Transverse colon (tissue), 3 donors: ENCODE results near the gene JUND.

Source experiments
- CTCF ChIP-seq, 5 experiments: fragments of 200-600 bp in 3 of 5; fragments of 450-650 bp in 2 of 5; sonication (generic) in 3 of 5; IDR thresholded peaks; 1 replicate in 2 of 5; 2 replicates in 3 of 5; pipeline ENCODE4 v1.5.1; 2016 to 2017; ENCODE audit warnings: antibody characterized with exemption in 5 of 5, inconsistent platforms in 3 of 5, mild to moderate bottlenecking in 2 of 5, moderate library complexity in 1 of 5
- POLR2A ChIP-seq: fragments of 450-650 bp; IDR thresholded peaks from one replicate; pipeline ENCODE4 v1.6.1; 2016; ENCODE audit warnings: antibody characterized with exemption, mild to moderate bottlenecking, moderate library complexity

GRCh38 chr19:18232540-18233223 lies 48.7 kb downstream of the JUND start:
- TF ChIP-seq CTCF (IDR thresholded peaks at IDR 0.05) = no peak
- TF ChIP-seq POLR2A = no peak
